Spleen (tissue), 7 donors: ENCODE measurements around the gene RTF1.

Experiments
- POLR2A ChIP-seq, 3 donors: fragments of 450-650 bp; IDR thresholded peaks; one replicate each; pipeline ENCODE4 v1.5.1; 2017; ENCODE audit warnings: antibody characterized with exemption in 3 of 3, mild to moderate bottlenecking in 1 of 3
- POLR2AphosphoS5 ChIP-seq, 3 donors: sonication (generic); formaldehyde crosslinking; IDR thresholded peaks; one replicate each; pipeline ENCODE4 v1.5.1; 2017; ENCODE audit warnings: antibody characterized with exemption in 3 of 3
- TF ChIP-seq, protein P1 (sequence below), 11 experiments: fragments of 200-600 bp in 7 of 11; fragments of 450-650 bp in 4 of 11; sonication (generic) in 4 of 11; IDR thresholded peaks in 8 of 11; conservative IDR thresholded peaks in 3 of 11; 1 replicate in 7 of 11; 2 replicates in 4 of 11; pipeline versions ENCODE4 v1.4.0 to v1.8.0; 2016 to 2021; ENCODE audit warnings: antibody characterized with exemption in 11 of 11, inconsistent platforms in 4 of 11, mild to moderate bottlenecking in 1 of 11
- donor health status: DM: no; HTN: no; CAD: no; lungs with moderate emphysema.
- donor health status: DM: no; HTN: no; CAD: no.
- donor health status: DM: no; HTN: no; CAD: no.

DNA sequence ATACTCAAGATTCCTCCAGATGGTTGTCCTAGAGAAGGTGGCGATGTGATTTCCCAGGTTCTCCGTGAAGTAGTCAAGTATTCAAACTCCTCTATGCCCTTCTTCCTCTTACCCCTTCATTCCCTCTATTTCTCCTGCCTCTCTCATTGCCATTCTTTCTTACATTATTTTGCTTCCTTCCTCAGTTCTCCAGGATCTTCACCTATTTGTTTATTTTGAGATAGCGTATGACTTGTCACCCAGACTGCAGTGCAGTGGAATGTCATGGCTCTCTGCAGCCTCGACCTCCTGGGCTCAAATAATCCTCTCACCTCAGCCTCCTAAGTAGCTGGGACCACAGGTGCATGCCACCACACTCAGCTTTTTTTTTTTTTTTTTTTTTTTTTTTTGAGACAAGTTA, 75.0 kb downstream of the RTF1 start:
- TF ChIP-seq, protein P1, sequence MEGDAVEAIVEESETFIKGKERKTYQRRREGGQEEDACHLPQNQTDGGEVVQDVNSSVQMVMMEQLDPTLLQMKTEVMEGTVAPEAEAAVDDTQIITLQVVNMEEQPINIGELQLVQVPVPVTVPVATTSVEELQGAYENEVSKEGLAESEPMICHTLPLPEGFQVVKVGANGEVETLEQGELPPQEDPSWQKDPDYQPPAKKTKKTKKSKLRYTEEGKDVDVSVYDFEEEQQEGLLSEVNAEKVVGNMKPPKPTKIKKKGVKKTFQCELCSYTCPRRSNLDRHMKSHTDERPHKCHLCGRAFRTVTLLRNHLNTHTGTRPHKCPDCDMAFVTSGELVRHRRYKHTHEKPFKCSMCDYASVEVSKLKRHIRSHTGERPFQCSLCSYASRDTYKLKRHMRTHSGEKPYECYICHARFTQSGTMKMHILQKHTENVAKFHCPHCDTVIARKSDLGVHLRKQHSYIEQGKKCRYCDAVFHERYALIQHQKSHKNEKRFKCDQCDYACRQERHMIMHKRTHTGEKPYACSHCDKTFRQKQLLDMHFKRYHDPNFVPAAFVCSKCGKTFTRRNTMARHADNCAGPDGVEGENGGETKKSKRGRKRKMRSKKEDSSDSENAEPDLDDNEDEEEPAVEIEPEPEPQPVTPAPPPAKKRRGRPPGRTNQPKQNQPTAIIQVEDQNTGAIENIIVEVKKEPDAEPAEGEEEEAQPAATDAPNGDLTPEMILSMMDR (IDR thresholded peaks at IDR 0.05 in 8 of 11, conservative IDR thresholded peaks at IDR 0.05 in 3 of 11), result no peak
- no peak for TF ChIP-seq POLR2AphosphoS5 (IDR thresholded peaks at IDR 0.05)
- TF ChIP-seq POLR2A (IDR thresholded peaks at IDR 0.05), result no peak
